Ascending aorta (tissue), 2 donors: ENCODE results near the gene GPC6. TPM values are rescaled to one million over a fixed set of nuclear protein-coding genes. Genes with fewer than 3 reads are reported as not detected.

Experiments
- DNase-seq, 2 donors: peaks; one replicate each; pipeline ENCODE4 v3.0.0-alpha.2; 2019; ENCODE audit warnings: low spot score in 2 of 2
- H3K27ac ChIP-seq, 2 donors: fragments of 200-600 bp; sonication (generic); one replicate each; pipeline ENCODE4 v1.5.1; 2016 to 2017; ENCODE audit warnings: mild to moderate bottlenecking in 1 of 2
- H3K27me3 ChIP-seq: fragments of 200-600 bp; sonication (generic); one replicate; pipeline ENCODE4 v1.5.1; 2017
- H3K36me3 ChIP-seq, 2 donors: fragments of 200-600 bp; sonication (generic); one replicate each; pipeline ENCODE4 v1.5.1; 2016
- H3K4me1 ChIP-seq, 2 donors: fragments of 200-600 bp; sonication (generic); one replicate each; pipeline ENCODE4 v1.5.1; 2016 to 2017; ENCODE audit warnings: mild to moderate bottlenecking in 1 of 2
- H3K4me3 ChIP-seq, 2 donors: fragments of 200-600 bp; sonication (generic); one replicate each; pipeline ENCODE4 v1.5.1; 2016 to 2017; ENCODE audit warnings: mild to moderate bottlenecking in 1 of 2
- H3K9me3 ChIP-seq, 2 donors: fragments of 200-600 bp; sonication (generic); one replicate each; pipeline ENCODE4 v1.5.1; 2016
- CTCF ChIP-seq, 3 experiments: fragments of 200-600 bp in 2 of 3; fragments of 450-650 bp in 1 of 3; sonication (generic) in 2 of 3; IDR thresholded peaks; one replicate each; pipeline ENCODE4 v1.5.1; 2016 to 2019; ENCODE audit warnings: antibody characterized with exemption in 3 of 3, mild to moderate bottlenecking in 1 of 3, moderate library complexity in 1 of 3
- intact Hi-C: fragments of 100-400 bp; cut with DNase I; formaldehyde crosslinking; loops from one replicate; pipeline ENCODE4 v1.15.1; 2023
- total RNA-seq: library from RNA; depleted of rRNA; stranded (reverse); fragments of >200 nt; gene quantifications from one replicate; pipeline ENCODE4 v1.1.0, GENCODE V29; 2016

GPC6 gene
- total RNA-seq, 1 donor from 2014 or later: 23.2 TPM

GRCh38 chr13:93534181-93534700, 307.6 kb downstream of the GPC6 start:
- Histone ChIP-seq H3K27me3 (no peaks in the 10 kb centered on the region), H3K4me1 (peaks cover 0 to 10% of the 10 kb centered on the region in 2 donors), H3K4me3 (no peak overlapping the region), H3K9me3 (no peaks in the 10 kb centered on the region), H3K36me3 (no peaks in the 10 kb centered on the region), H3K27ac (peak overlapping the region in 1 of 2 donors; percentile 72)
- intact Hi-C loops: no loop called here
- no peak for TF ChIP-seq CTCF (IDR thresholded peaks at IDR 0.05)
- DNase-seq: no peak

GRCh38 chr13:93535251-93535650, 308.6 kb downstream of the GPC6 start:
- intact Hi-C loops: no loop called here
- Histone ChIP-seq H3K9me3 (no peaks in the 10 kb centered on the region), H3K27me3 (no peaks in the 10 kb centered on the region), H3K4me1 (peaks cover 0 to 10% of the 10 kb centered on the region in 2 donors), H3K4me3 (no peak overlapping the region), H3K27ac (no peak overlapping the region), H3K36me3 (no peaks in the 10 kb centered on the region)
- TF ChIP-seq CTCF (IDR thresholded peaks at IDR 0.05): no peak
- DNase-seq: no peak

GRCh38 chr13:93539914-93540313, 313.3 kb downstream of the GPC6 start:
- Histone ChIP-seq H3K27ac (no peak overlapping the region), H3K4me3 (no peak overlapping the region), H3K4me1 (no peaks in the 10 kb centered on the region), H3K9me3 (no peaks in the 10 kb centered on the region), H3K36me3 (no peaks in the 10 kb centered on the region), H3K27me3 (no peaks in the 10 kb centered on the region)
- TF ChIP-seq CTCF (IDR thresholded peaks at IDR 0.05): no peak
- intact Hi-C loops: no loop called here
- DNase-seq: no peak

GRCh38 chr13:93547886-93548285, 321.3 kb downstream of the GPC6 start:
- Histone ChIP-seq H3K4me3 (no peak overlapping the region), H3K4me1 (peaks cover 0 to 2% of the 10 kb centered on the region in 2 donors), H3K27ac (no peak overlapping the region), H3K9me3 (no peaks in the 10 kb centered on the region), H3K36me3 (no peaks in the 10 kb centered on the region), H3K27me3 (no peaks in the 10 kb centered on the region)
- no peak for TF ChIP-seq CTCF (IDR thresholded peaks at IDR 0.05)
- intact Hi-C loops: no loop called here
- no peak for DNase-seq

- no peak for TF ChIP-seq CTCF (IDR thresholded peaks at IDR 0.05)
- Histone ChIP-seq H3K27me3 (no peaks in the 10 kb centered on the region), H3K36me3 (no peaks in the 10 kb centered on the region), H3K27ac (no peak overlapping the region), H3K4me1 (peaks cover 0 to 2% of the 10 kb centered on the region in 2 donors), H3K9me3 (no peaks in the 10 kb centered on the region), H3K4me3 (no peak overlapping the region)
- DNase-seq: no peak
- intact Hi-C loops: no loop called here
These were observed 322.9 kb downstream of the GPC6 start for GRCh38 chr13:93549326-93550005.
